HG02973 (cell line): Measurements from ENCODE around the gene CCDC71L.

Experiments used
- ATAC-seq: cut with Tn5 transposase; IDR thresholded peaks from one replicate; pipeline ENCODE4 v1.9.1; 2021; ENCODE audit warnings: moderate library complexity; ENCODE audit not compliant: unreplicated experiment

Gene CCDC71L

GRCh38 chr7:106609416-106609815 is 51.5 kb downstream of the CCDC71L start:
- no peak for ATAC-seq

DNA sequence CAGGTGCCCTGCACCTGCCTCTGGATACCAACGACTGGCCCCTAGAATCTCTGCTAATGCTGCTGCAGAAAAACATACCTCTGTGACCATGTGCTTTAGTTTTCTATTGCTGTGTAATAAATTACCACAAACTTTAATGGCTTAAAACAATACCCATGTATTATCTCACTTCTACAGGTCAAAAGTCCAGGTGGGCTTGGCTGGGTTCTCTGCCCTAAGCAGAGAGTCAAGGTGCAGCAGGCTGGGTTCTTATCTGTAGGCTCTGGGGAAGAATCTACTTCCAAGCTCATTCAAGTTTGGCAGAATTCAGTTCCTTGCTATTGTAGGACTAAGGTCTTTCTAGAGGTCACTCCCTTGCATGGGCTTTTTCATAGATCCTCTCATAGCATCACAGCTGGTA is 52.3 kb downstream of the CCDC71L start:
- no peak for ATAC-seq
